ENCODE measurements around the gene MLPH. TPM values are rescaled to one million over a fixed set of nuclear protein-coding genes. Genes with fewer than 3 reads are reported as not detected.
"Not testable (repeated sequence)": the region's sequence is repeated elsewhere in the genome, so short reads cannot be mapped to it uniquely, and the experiment has no call there.

Gene MLPH
- polyA plus RNA-seq, 1 experiment: 15.6 TPM

DNA sequence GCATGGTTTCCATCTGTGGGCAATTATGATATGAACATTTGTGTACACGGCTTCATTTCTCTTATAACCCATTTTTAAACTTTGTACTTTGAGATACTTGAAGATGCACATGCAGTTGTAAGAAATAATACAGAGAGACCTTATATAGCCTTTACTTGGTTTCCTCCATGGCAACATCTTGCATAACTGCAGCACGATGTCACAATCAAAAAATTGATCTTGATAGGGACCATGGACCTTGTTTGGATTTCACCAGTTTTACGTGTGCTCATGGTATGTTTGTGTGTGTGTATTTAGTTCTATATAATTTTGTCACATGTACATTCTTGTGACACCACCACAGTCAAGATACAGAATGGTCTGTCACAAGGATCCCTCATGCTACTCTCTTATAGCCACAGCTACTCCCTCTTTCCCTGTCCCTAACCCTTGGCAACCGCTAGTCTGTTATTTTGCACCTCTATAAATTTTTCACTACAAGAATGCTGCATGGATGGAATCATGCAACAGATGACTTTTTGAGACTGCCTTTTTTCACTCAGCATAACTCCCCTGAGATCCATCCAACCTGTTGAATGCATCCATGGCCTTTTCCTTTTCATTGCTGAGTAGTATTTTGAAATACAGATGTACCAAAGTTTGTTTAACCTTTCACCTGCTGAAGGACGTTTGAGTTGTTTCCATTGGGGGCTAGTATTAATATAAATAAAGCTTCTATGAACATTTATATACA is 19.4 kb upstream of the MLPH start:
- Histone ChIP-seq H3K9me3 (ENCODE audit: control insufficient read depth, insufficient read depth, low read length) (no peaks in the 10 kb centered on the region), H3K27ac (ENCODE audit: low read depth, low read length) (no peak overlapping the region), H3K27me3 (ENCODE audit: control insufficient read depth, insufficient read depth, low read length) (no peaks in the 10 kb centered on the region), H3K4me3 (ENCODE audit: low read depth, low read length) (no peak overlapping the region)
- ChIA-PET POLR2A (interaction anchor here (0.7 kb wide), 1 partner anchor 1900 kb away, joined by 3 read pairs; no protein-coding TSS in a partner anchor), CTCF (interaction anchor here (0.9 to 4.9 kb wide), 4 partner anchors 22 to 105 kb away, joined by 3 to 72 read pairs (median 23); no protein-coding TSS in a partner anchor)
- TF ChIP-seq, protein P1, sequence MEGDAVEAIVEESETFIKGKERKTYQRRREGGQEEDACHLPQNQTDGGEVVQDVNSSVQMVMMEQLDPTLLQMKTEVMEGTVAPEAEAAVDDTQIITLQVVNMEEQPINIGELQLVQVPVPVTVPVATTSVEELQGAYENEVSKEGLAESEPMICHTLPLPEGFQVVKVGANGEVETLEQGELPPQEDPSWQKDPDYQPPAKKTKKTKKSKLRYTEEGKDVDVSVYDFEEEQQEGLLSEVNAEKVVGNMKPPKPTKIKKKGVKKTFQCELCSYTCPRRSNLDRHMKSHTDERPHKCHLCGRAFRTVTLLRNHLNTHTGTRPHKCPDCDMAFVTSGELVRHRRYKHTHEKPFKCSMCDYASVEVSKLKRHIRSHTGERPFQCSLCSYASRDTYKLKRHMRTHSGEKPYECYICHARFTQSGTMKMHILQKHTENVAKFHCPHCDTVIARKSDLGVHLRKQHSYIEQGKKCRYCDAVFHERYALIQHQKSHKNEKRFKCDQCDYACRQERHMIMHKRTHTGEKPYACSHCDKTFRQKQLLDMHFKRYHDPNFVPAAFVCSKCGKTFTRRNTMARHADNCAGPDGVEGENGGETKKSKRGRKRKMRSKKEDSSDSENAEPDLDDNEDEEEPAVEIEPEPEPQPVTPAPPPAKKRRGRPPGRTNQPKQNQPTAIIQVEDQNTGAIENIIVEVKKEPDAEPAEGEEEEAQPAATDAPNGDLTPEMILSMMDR (IDR thresholded peaks at IDR 0.05; ENCODE audit: low read depth, low read length): no peak
- DNase-seq (ENCODE audit: low read depth, low spot score): no peak

DNA sequence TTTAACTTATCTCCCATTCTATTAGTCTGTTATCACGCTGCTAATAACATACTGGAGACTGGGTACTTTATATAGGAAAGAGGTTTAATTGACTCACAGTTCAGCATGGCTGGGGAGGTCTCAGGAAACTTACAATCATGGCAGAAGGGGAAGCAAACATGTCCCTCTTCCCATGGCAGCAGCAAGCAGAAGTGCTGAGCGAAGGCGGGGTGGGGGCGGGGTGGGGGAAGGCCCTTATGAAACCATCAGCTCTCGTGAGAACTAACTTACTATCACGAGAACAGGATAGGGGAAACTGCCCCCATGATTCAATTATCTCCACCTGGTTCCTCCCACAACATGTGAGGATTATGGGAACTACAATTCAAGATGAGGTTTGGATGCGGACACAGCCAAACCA is 17.6 kb upstream of the MLPH start:
- H3K27ac ChIP-seq (ENCODE audit: low read depth, low read length); H3K4me3 ChIP-seq (ENCODE audit: low read depth, low read length); H3K27me3 ChIP-seq (ENCODE audit: control insufficient read depth, insufficient read depth, low read length); DNase-seq (ENCODE audit: low read depth, low spot score); H3K9me3 ChIP-seq (ENCODE audit: control insufficient read depth, insufficient read depth, low read length): not testable (repeated sequence)
- POLR2A ChIA-PET: interaction anchor here (0.6 to 2.6 kb wide), 2 partner anchors 13 to 46 kb away, joined by 3 to 6 read pairs; no protein-coding TSS in a partner anchor
- CTCF ChIA-PET: interaction anchor here (0.9 to 4.9 kb wide), 9 partner anchors 11 to 316 kb away, joined by 3 to 72 read pairs (median 9); no protein-coding TSS in a partner anchor

DNA sequence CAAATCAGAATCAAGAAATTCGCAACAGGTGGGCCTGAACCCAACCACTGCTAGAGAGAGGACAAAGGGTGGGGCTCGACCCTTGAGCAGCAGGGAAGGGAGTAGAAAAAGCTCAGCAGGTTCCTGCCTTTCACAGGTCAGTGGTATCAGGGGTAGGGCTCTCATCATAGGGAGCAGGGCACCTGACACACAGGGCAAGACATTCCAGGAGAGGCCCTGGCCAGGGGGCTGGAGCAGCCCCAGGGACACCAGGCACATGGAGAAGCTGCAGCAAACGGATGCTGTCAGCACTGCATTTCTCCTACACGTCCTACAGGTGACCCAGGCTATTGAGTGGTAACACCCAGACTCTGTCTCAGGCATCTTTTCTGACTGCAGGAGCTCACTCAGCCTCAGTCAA is 17.2 kb upstream of the MLPH start:
- DNase-seq (ENCODE audit: low read depth, low spot score): no peak
- TF ChIP-seq, protein P1 (IDR thresholded peaks at IDR 0.05; ENCODE audit: low read depth, low read length): no peak
- ChIA-PET CTCF (interaction anchor here (1.1 to 4.9 kb wide), 10 partner anchors 11 to 348 kb away, joined by 3 to 72 read pairs (median 13); no protein-coding TSS in a partner anchor), POLR2A (interaction anchor here (0.6 to 2.6 kb wide), 3 partner anchors 14 to 56 kb away, joined by 3 to 6 read pairs (median 6); partner anchors contain the start of gene COL6A3)
- H3K4me3 ChIP-seq (ENCODE audit: low read depth, low read length): no peak overlapping the region
- H3K27ac ChIP-seq (ENCODE audit: low read depth, low read length): no peak overlapping the region
- no peaks in the 10 kb centered on the region; the same call in 1 of the 2 replicates for H3K9me3 ChIP-seq (ENCODE audit: control insufficient read depth, insufficient read depth, low read length)
- H3K27me3 ChIP-seq (ENCODE audit: control insufficient read depth, insufficient read depth, low read length): no peaks in the 10 kb centered on the region

DNA sequence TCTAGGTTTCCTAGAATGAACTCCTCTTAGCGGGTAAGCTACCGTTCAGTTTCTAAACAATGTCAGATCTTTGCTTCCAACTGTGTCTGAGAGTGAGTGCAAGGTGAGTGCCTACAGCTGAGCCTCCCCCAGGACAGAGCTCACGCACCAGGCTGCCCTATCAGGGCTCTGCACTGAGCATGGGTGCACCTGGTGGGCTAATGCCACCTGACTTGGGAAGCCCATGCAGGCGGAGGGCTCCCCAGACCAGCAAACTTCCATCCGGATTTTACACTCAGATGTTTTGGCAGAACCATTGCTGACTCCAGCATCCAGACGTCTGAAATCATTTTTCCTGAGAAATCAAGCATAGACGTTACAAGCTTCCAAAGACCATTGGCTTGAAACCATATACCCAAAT is 16.1 kb upstream of the MLPH start:
- TF ChIP-seq, protein P1 (IDR thresholded peaks at IDR 0.05; ENCODE audit: low read depth, low read length): no peak
- DNase-seq (ENCODE audit: low read depth, low spot score): no peak
- Histone ChIP-seq H3K9me3 (ENCODE audit: control insufficient read depth, insufficient read depth, low read length) (no peaks in the 10 kb centered on the region; the same call in 1 of the 2 replicates), H3K27ac (ENCODE audit: low read depth, low read length) (no peak overlapping the region), H3K4me3 (ENCODE audit: low read depth, low read length) (no peak overlapping the region), H3K27me3 (ENCODE audit: control insufficient read depth, insufficient read depth, low read length) (no peaks in the 10 kb centered on the region)
- CTCF ChIA-PET: interaction anchor here (0.6 to 4.9 kb wide), 20 partner anchors 12 to 720 kb away, joined by 3 to 72 read pairs (median 6); no protein-coding TSS in a partner anchor
- POLR2A ChIA-PET: interaction anchor here (1.0 to 2.6 kb wide), 5 partner anchors 15 to 61 kb away, joined by 3 to 6 read pairs (median 4); partner anchors contain the start of gene COL6A3

DNA sequence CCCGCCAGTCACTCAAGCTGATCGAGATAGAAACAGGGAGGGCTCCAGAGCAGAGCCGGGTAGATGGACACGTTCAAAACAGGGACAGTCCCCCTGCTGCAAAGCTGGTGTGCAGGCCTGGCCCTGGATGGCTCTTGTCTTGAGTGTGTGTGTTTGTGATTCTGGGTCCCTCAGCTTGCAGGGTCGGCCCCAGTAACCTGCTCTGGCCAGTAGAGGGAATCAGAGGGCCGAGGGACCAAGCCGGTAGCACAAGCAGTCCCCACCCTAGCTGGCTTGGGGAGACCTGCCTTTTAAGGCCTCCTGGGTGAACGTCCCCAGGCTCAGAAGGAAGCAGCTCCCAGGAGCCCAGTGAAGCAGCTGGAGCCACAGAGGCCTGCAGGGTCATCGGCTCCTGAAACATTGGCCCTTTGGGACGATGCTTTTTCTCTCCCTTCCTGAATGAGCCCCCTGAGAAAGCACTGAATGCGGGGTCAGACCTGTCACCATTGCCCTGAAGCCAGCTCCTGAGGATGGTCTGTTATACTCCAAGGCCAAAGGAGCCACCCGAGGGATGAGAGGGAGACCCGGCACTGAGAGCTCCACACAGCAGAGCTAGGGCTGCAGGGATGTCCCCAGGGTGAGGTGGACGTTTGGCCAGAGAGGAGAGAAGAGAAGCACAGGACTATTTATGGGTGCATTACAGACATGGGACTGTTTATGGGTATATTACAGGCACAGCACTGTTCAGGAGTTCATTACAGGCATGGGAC is 15.4 kb upstream of the MLPH start:
- TF ChIP-seq, protein P1 (IDR thresholded peaks at IDR 0.05; ENCODE audit: low read depth, low read length): peak; percentile 89
- H3K4me3 ChIP-seq (ENCODE audit: low read depth, low read length): no peak overlapping the region
- ChIA-PET CTCF (interaction anchor here (0.9 to 4.9 kb wide), 19 partner anchors 11 to 350 kb away, joined by 3 to 72 read pairs (median 6); no protein-coding TSS in a partner anchor), POLR2A (interaction anchor here (1.0 to 1.8 kb wide), 4 partner anchors 15 to 62 kb away, joined by 3 to 6 read pairs (median 4); partner anchors contain the start of gene COL6A3)
- H3K9me3 ChIP-seq (ENCODE audit: control insufficient read depth, insufficient read depth, low read length): no peaks in the 10 kb centered on the region; the same call in 1 of the 2 replicates
- H3K27ac ChIP-seq (ENCODE audit: low read depth, low read length): no peak overlapping the region
- DNase-seq (ENCODE audit: low read depth, low spot score): no peak
- no peaks in the 10 kb centered on the region for H3K27me3 ChIP-seq (ENCODE audit: control insufficient read depth, insufficient read depth, low read length)

All from AG04450 (cell line).